NCI-H1694 (cell line): ENCODE measurements around the gene COL5A1.
"Not testable (repeated sequence)": the region's sequence is repeated elsewhere in the genome, so short reads cannot be mapped to it uniquely, and the experiment has no call there.

ENCODE experiments used
- DNase-seq: peaks from one replicate; lab custom pipeline; 2025; lab: John Stamatoyannopoulos, UW

Gene COL5A1

GRCh38 chr9:134678666-134679443, 37.3 kb downstream of the COL5A1 start:
- DNase-seq = no peak

- no peak for DNase-seq
Measured at GRCh38 chr9:134679616-134680392, 38.2 kb downstream of the COL5A1 start.

GRCh38 chr9:134680393-134681060, 38.9 kb downstream of the COL5A1 start:
- no peak for DNase-seq

- no peak for DNase-seq
Measured at GRCh38 chr9:134681061-134681661, 39.6 kb downstream of the COL5A1 start.

- no peak for DNase-seq
Measured at GRCh38 chr9:134682026-134682425, 40.4 kb downstream of the COL5A1 start.

GRCh38 chr9:134682651-134683364, 41.2 kb downstream of the COL5A1 start:
- no peak for DNase-seq

GRCh38 chr9:134683714-134684374, 42.2 kb downstream of the COL5A1 start:
- DNase-seq = no peak

GRCh38 chr9:134684375-134684723, 42.7 kb downstream of the COL5A1 start:
- DNase-seq = no peak

GRCh38 chr9:134684941-134685340, 43.3 kb downstream of the COL5A1 start:
- not testable (repeated sequence) for DNase-seq

GRCh38 chr9:134685784-134686183, 44.2 kb downstream of the COL5A1 start:
- DNase-seq = no peak

GRCh38 chr9:134686896-134687295, 45.3 kb downstream of the COL5A1 start:
- DNase-seq = no peak

- DNase-seq = no peak
Measured at GRCh38 chr9:134687556-134687955, 46.0 kb downstream of the COL5A1 start.

GRCh38 chr9:134688231-134688630, 46.6 kb downstream of the COL5A1 start:
- no peak for DNase-seq

- DNase-seq = no peak
Measured at GRCh38 chr9:134688661-134689320, 47.2 kb downstream of the COL5A1 start.

GRCh38 chr9:134689321-134690181, 47.9 kb downstream of the COL5A1 start:
- DNase-seq = no peak

- no peak for DNase-seq
Measured at GRCh38 chr9:134690301-134690751, 48.7 kb downstream of the COL5A1 start.

GRCh38 chr9:134690946-134691694, 49.5 kb downstream of the COL5A1 start:
- DNase-seq = no peak

GRCh38 chr9:134691695-134692572, 50.3 kb downstream of the COL5A1 start:
- no peak for DNase-seq
